ENCODE results near the gene SMIM5.
"Not testable (repeated sequence)": the region's sequence is repeated elsewhere in the genome, so short reads cannot be mapped to it uniquely, and the experiment has no call there.

The SMIM5 gene

GRCh38 chr17:75632863-75633485 lies at the start of gene SMIM5:
TSS of gene SMIM5 (plus strand) at chr17:75633434. CDS start at chr17:75640202, 6,768 bp downstream.
- no peak for TF ChIP-seq POLR2A (IDR thresholded peaks at IDR 0.05; ENCODE audit: low read length)
- TF ChIP-seq GATA1 (IDR thresholded peaks at IDR 0.05; ENCODE audit: low read depth, low read length): no peak
- peak; percentile 86 to 93 for DNase-seq

- no peak for DNase-seq
- TF ChIP-seq POLR2A (IDR thresholded peaks at IDR 0.05; ENCODE audit: low read length) (no peak), GATA1 (IDR thresholded peaks at IDR 0.05; ENCODE audit: low read depth, low read length) (no peak)
Observed at GRCh38 chr17:75584849-75585175, 48.4 kb upstream of the SMIM5 start.

GRCh38 chr17:75587675-75588595 lies 45.3 kb upstream of the SMIM5 start, which contains the start of gene MYO15B:
TSS of gene MYO15B (plus strand) at chr17:75587800. CDS start at chr17:75588058, 258 bp downstream.
- no peak for TF ChIP-seq GATA1 (IDR thresholded peaks at IDR 0.05; ENCODE audit: low read depth, low read length)
- peak; percentile 14 for TF ChIP-seq POLR2A (IDR thresholded peaks at IDR 0.05; ENCODE audit: low read length)
- DNase-seq: peak; percentile 69 to 76

GRCh38 chr17:75588596-75589011 lies 44.6 kb upstream of the SMIM5 start:
- DNase-seq: no peak
- TF ChIP-seq POLR2A (IDR thresholded peaks at IDR 0.05; ENCODE audit: low read length) (no peak), GATA1 (IDR thresholded peaks at IDR 0.05; ENCODE audit: low read depth, low read length) (no peak)

- peak; percentile 89 to 93 for DNase-seq
- TF ChIP-seq POLR2A (IDR thresholded peaks at IDR 0.05; ENCODE audit: low read length) (peak; percentile 34), GATA1 (IDR thresholded peaks at IDR 0.05; ENCODE audit: low read depth, low read length) (no peak)
Observed at GRCh38 chr17:75589012-75589918, 44.0 kb upstream of the SMIM5 start.

- DNase-seq: no peak
- TF ChIP-seq GATA1 (IDR thresholded peaks at IDR 0.05; ENCODE audit: low read depth, low read length): no peak
- no peak for TF ChIP-seq POLR2A (IDR thresholded peaks at IDR 0.05; ENCODE audit: low read length)
Observed at GRCh38 chr17:75589919-75590303, 43.3 kb upstream of the SMIM5 start.

GRCh38 chr17:75590314-75590761 lies 42.9 kb upstream of the SMIM5 start:
- TF ChIP-seq GATA1 (IDR thresholded peaks at IDR 0.05; ENCODE audit: low read depth, low read length) (no peak), POLR2A (IDR thresholded peaks at IDR 0.05; ENCODE audit: low read length) (no peak)
- no peak for DNase-seq

- DNase-seq: no peak
- TF ChIP-seq POLR2A (IDR thresholded peaks at IDR 0.05; ENCODE audit: low read length) (no peak), GATA1 (IDR thresholded peaks at IDR 0.05; ENCODE audit: low read depth, low read length) (no peak)
Observed at GRCh38 chr17:75590849-75591721, 42.1 kb upstream of the SMIM5 start.

- TF ChIP-seq GATA1 (IDR thresholded peaks at IDR 0.05; ENCODE audit: low read depth, low read length) (no peak), POLR2A (IDR thresholded peaks at IDR 0.05; ENCODE audit: low read length) (no peak)
- DNase-seq: no peak
Observed at GRCh38 chr17:75591722-75592302, 41.4 kb upstream of the SMIM5 start.

- TF ChIP-seq POLR2A (IDR thresholded peaks at IDR 0.05; ENCODE audit: low read length) (no peak), GATA1 (IDR thresholded peaks at IDR 0.05; ENCODE audit: low read depth, low read length) (no peak)
- DNase-seq: no peak
Observed at GRCh38 chr17:75592348-75593020, 40.8 kb upstream of the SMIM5 start.

GRCh38 chr17:75593430-75593829 lies 39.8 kb upstream of the SMIM5 start:
- not testable (repeated sequence) for DNase-seq
